ENCODE measurements around the gene EPHA8.

Gene EPHA8

DNA sequence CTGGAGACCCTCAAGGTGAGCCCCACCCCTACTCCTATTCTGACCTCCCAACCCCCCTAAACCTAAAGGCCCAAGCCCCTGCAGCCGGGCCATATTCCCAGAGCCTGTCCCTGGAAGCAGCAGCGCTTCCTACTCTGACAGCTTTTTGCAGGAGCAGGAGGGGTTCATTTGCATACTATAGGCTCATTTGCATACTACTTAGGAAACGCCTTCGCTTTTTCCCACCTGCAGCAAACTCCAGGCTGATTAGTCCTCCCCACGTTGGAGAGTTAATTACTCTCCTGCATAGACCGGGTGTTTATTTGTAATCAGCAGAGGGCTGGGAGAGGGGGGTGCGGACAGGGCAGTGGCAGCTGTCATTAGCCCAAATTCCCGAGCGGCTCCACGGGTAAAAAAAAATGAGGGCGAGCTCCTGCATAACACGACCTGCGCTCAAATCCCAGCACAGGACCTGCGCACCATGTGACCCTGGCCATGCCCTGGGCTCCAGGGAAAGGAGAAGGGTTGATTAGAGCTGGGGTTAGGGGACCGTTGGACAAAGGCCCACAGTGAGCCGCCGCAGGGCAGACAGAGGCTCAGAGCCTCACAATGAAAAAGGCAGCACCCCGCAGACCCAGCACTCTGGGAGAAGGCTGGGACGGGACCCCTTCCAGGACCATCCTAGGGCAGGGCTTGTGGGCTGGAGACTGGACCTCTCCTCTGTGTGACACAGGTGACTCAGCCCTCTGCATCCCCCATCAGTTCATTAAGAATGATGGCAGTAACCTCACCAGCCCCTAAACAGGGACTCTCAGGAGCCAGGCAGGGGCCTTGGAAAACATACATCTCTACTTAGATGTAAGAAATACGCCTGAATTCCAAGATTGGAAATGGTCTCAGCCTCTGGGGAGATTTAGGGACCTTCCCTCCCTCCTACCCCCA lies 63.2 kb downstream of the EPHA8 start:
- no peak for DNase-seq (ENCODE audit: low read depth in 1 of 2, low spot score in 1 of 2)
- in situ Hi-C loops (cut with HindIII; ENCODE audit: low pct_unique_long_range_greater_than_20kb, low sequenced_read_pairs): no loop called here
- TF ChIP-seq JUND (IDR thresholded peaks at IDR 0.05; ENCODE audit: low read depth): no peak

DNA sequence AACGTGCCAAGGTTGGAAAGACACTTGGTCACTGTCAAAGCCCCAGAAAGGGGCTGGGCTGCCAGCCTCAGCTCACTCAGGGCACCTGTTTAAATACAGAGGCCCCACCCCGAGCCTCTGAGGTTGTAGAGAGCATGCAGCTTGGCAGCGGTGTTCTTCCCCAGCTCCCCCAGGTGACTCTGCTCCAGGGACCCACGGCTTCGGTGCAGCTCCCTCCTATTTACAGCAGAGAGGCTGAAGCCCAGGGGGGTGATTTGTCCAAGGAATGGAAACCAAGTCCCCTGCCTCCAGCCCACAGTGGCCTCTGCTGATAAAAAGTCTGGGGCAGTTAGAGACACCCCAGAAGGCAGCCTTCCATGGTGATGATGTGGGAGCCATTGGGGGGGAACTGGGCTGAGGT lies 64.0 kb downstream of the EPHA8 start:
- in situ Hi-C loops (cut with HindIII; ENCODE audit: low pct_unique_long_range_greater_than_20kb, low sequenced_read_pairs): no loop called here

DNA sequence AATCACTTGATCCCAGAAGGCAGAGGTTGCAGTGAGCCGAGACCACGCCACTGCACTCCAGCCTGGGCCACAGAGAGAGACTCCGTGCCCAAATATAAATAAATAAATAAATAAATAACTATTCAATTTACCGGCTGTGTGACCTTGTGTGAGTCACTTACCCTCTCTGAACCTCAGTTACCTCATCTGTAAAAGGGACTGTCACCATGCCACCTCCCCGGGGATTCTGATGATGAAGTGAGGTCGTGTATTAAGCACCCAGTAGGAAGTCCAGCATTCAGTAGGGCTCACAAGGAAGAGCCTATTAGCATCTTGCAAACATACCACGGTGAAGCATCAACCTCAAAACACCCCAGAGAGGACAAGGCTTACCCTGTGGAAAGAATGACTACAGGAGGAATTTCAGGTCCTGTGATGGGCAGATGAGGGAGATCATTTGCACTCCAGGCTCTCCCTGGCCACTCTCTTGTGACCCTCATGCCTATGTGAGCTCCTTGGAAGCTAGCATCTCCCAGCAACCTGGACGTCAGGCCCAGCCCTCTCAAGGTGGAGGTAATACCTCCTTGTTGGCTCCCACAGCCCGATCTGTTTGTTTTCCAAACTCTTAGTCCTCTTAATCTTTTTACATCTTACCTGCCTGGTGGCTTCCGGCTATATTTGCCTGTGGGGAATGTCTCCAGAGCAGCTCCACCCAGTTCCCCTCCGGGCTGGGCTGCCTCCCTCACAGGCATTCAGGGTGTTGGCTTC lies 65.6 kb downstream of the EPHA8 start:
- in situ Hi-C loops (cut with HindIII; ENCODE audit: low pct_unique_long_range_greater_than_20kb, low sequenced_read_pairs): no loop called here
- no peak for TF ChIP-seq JUND (IDR thresholded peaks at IDR 0.05; ENCODE audit: low read depth)
- peak; percentile 40 to 75 for DNase-seq (ENCODE audit: low read depth in 1 of 2, low spot score in 1 of 2)

More for the DNA sequence above, 64.0 kb downstream of the EPHA8 start:
- DNase-seq (ENCODE audit: low read depth in 1 of 2, low spot score in 1 of 2): no peak
- no peak for TF ChIP-seq JUND (IDR thresholded peaks at IDR 0.05; ENCODE audit: low read depth)

- no peak for DNase-seq (ENCODE audit: low read depth in 1 of 2, low spot score in 1 of 2)
- in situ Hi-C loops (cut with HindIII; ENCODE audit: low pct_unique_long_range_greater_than_20kb, low sequenced_read_pairs): no loop called here
- no peak for TF ChIP-seq JUND (IDR thresholded peaks at IDR 0.05; ENCODE audit: low read depth)
Measured at GRCh38 chr1:22629886-22630285, 66.6 kb downstream of the EPHA8 start.

DNA sequence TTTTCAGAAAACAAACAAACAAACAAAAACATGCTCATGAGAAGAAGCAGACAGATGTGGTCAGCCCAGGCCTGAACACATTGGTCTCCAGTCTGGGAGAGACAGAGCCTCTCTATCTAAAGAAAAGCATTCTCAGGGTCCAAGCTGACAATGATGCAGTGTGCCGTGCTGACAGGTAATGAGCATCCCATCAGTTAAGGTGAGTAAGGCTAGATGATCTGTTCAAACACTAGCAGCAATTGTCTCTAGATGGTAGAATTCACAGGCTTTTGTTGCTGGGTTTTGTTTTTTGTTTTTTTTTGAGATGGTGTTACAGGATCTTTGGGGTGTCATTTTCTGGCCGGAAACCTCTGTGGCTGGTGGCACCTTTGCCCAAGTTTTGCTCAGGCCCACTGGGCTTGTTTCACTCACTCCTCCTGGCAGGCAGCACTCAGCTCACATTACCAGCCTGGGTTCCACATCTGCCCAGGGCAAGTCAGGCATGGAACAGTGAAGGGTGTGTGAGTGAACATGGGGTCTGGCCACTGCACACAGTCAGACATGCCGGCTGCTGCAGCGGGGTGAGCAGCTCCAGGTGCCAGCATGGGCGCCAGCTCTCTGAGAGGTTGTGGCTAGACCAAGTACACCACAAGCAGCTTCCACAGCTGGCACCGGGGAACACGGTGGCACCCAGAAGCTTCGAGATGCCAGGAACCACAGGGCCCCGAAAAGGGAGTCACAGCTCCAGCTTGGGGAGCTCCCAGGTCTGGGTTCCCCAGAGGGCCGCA lies 70.6 kb downstream of the EPHA8 start:
- no peak for TF ChIP-seq JUND (IDR thresholded peaks at IDR 0.05; ENCODE audit: low read depth)
- DNase-seq (ENCODE audit: low read depth in 1 of 2, low spot score in 1 of 2): no peak
- in situ Hi-C loops (cut with HindIII; ENCODE audit: low pct_unique_long_range_greater_than_20kb, low sequenced_read_pairs): no loop called here

DNA sequence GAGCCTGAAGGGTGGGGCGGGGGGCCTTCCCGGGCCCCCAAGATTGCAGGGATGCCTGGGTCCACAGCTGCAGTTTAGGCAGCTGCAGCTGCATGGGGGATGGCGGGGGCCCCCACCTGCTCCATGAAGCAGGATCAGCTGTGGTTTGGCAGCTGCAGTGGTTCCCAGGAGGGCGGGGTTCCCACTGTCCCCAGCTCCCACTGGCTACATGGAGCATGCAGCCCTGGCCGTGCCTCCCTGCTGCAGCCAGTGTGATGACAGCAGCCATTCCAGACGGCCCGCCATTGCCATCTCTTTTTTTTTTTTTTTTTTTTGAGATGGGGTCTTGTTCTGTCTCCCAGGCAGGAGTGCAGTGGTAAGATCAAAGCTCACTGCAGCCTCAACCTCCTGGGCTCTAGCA lies 72.1 kb downstream of the EPHA8 start:
- in situ Hi-C loops (cut with HindIII; ENCODE audit: low pct_unique_long_range_greater_than_20kb, low sequenced_read_pairs): no loop called here
- DNase-seq (ENCODE audit: low read depth in 1 of 2, low spot score in 1 of 2): no peak
- TF ChIP-seq JUND (IDR thresholded peaks at IDR 0.05; ENCODE audit: low read depth): no peak

DNA sequence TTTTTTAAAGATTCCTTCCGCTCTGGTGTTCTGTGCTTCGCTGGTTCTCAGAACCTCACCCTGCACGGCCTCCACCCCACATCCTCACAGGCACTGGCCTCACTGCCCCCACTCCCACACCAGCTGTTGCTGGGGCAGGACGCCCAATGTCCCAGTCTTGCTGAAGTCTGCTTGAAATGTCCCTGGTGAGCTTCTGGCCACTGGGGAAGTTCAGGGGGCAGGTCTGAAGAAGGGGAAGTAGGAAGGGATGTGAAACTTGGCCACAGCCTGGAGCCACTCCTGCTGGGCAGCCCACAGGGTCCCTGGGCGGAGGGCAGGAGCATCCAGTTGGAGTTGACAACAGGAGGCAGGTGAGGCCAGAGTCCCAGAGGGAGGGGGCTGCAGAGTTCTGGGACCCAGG lies 73.1 kb downstream of the EPHA8 start, which contains the start of gene C1QA:
C1QA (plus strand) TSS at position 276 of the 400 bp plus-strand sequence. CDS start 989 bp downstream, outside the sequence.
- in situ Hi-C loops (cut with HindIII; ENCODE audit: low pct_unique_long_range_greater_than_20kb, low sequenced_read_pairs): no loop called here
- no peak for DNase-seq (ENCODE audit: low read depth in 1 of 2, low spot score in 1 of 2)
- no peak for TF ChIP-seq JUND (IDR thresholded peaks at IDR 0.05; ENCODE audit: low read depth)

DNA sequence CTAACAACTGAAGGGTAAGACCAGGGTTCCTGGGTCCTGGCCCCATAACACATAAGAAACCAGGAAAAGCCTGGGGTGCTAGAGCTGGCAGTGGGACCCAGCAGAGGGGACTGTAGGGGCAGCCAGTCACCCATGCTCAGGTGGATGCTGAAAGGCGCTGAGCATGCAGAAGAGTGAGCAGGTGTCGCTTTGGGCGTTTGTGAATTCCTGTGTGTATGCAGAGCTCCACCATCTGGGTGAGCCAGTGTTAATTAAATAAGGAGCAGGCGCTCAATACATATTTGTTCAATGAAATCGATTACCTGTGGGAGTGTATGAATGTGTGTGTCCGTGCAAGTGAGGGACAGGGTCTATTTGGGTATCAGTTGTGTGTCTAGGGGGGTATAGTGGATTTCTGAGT lies 73.6 kb downstream of the EPHA8 start:
- in situ Hi-C loops (cut with HindIII; ENCODE audit: low pct_unique_long_range_greater_than_20kb, low sequenced_read_pairs): no loop called here
- DNase-seq (ENCODE audit: low read depth in 1 of 2, low spot score in 1 of 2): peak; percentile 51 to 63
- no peak for TF ChIP-seq JUND (IDR thresholded peaks at IDR 0.05; ENCODE audit: low read depth)

DNA sequence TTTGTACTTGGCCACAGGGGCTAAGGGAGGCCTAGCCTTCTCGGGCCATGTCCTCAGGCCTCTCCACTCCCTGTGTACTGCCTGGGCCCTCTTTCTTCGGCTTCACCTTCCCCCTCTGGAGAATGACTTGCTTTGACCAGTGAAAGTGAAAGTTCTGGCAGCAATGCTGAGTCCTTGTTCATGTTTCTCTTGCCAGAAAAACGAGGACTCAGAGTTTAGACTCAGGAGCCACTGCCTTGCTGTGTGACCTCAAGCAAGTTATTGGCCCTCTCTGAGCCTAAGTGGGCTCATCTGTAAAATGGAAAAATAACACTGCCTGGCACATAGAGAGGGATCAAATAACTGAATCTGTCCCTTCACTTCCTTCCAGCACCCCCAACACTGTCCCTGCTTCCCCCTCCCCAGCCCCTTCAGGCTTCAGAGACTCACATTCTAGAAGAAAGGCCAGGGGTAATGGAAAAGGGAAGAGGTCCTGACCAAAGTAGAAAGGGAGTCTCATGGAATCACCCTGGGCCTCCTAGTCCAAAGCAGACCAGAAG lies 74.7 kb downstream of the EPHA8 start:
- no peak for DNase-seq (ENCODE audit: low read depth in 1 of 2, low spot score in 1 of 2)
- in situ Hi-C loops (cut with HindIII; ENCODE audit: low pct_unique_long_range_greater_than_20kb, low sequenced_read_pairs): no loop called here
- no peak for TF ChIP-seq JUND (IDR thresholded peaks at IDR 0.05; ENCODE audit: low read depth)

- DNase-seq (ENCODE audit: low read depth in 1 of 2, low spot score in 1 of 2): no peak
- no peak for TF ChIP-seq JUND (IDR thresholded peaks at IDR 0.05; ENCODE audit: low read depth)
- in situ Hi-C loops (cut with HindIII; ENCODE audit: low pct_unique_long_range_greater_than_20kb, low sequenced_read_pairs): no loop called here
Measured at GRCh38 chr1:22638476-22639234, 75.4 kb downstream of the EPHA8 start.

DNA sequence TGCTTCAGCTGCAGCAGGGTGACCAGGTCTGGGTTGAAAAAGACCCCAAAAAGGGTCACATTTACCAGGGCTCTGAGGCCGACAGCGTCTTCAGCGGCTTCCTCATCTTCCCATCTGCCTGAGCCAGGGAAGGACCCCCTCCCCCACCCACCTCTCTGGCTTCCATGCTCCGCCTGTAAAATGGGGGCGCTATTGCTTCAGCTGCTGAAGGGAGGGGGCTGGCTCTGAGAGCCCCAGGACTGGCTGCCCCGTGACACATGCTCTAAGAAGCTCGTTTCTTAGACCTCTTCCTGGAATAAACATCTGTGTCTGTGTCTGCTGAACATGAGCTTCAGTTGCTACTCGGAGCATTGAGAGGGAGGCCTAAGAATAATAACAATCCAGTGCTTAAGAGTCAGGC lies 76.0 kb downstream of the EPHA8 start:
- TF ChIP-seq JUND (IDR thresholded peaks at IDR 0.05; ENCODE audit: low read depth): no peak
- in situ Hi-C loops (cut with HindIII; ENCODE audit: low pct_unique_long_range_greater_than_20kb, low sequenced_read_pairs): no loop called here
- no peak for DNase-seq (ENCODE audit: low read depth in 1 of 2, low spot score in 1 of 2)
